Occipital lobe (tissue), 2 donors: ENCODE measurements around the gene C11orf71. TPM values are rescaled to one million over a fixed set of nuclear protein-coding genes. Genes with fewer than 3 reads are reported as not detected.

ENCODE experiments used
- DNase-seq: peaks from one replicate; lab custom pipeline; 2025; lab: John Stamatoyannopoulos, UW
- total RNA-seq: library from RNA; depleted of rRNA; stranded (reverse); fragments of >200 nt; gene quantifications from one replicate; pipeline ENCODE4 v1.2.3, GENCODE V29; 2014

The C11orf71 gene
- total RNA-seq: 14.7 TPM

GRCh38 chr11:114400216-114400914, at the start of gene C11orf71, which contains the start of gene RBM7:
Gene C11orf71, minus strand, starts transcription at chr11:114400511. Its CDS starts 180 bp downstream, at chr11:114400331.
Gene RBM7, plus strand, starts transcription at chr11:114400666. Its CDS starts 6 bp downstream, at chr11:114400672.
- DNase-seq: peak; percentile 91

- DNase-seq: no peak
Observed at GRCh38 chr11:114449845-114450244, 49.5 kb upstream of the C11orf71 start.

GRCh38 chr11:114448749-114449482, 48.6 kb upstream of the C11orf71 start:
- DNase-seq: no peak

GRCh38 chr11:114447892-114448291, 47.6 kb upstream of the C11orf71 start:
- no peak for DNase-seq

GRCh38 chr11:114447444-114447843, 47.1 kb upstream of the C11orf71 start:
- DNase-seq: no peak

- DNase-seq: no peak
Observed at GRCh38 chr11:114442536-114442935, 42.2 kb upstream of the C11orf71 start.

- DNase-seq: no peak
Observed at GRCh38 chr11:114441921-114442320, 41.6 kb upstream of the C11orf71 start.

- DNase-seq: no peak
Observed at GRCh38 chr11:114440971-114441763, 40.9 kb upstream of the C11orf71 start.

- peak; percentile 18 for DNase-seq
Observed at GRCh38 chr11:114440121-114440860, 40.0 kb upstream of the C11orf71 start.

- peak; percentile 93 for DNase-seq
Observed at GRCh38 chr11:114439229-114440120, 39.2 kb upstream of the C11orf71 start, which contains the start of gene REXO2. Gene REXO2, plus strand, starts transcription at chr11:114439467. Its CDS starts 62 bp downstream, at chr11:114439529.

GRCh38 chr11:114438303-114438702, 38.0 kb upstream of the C11orf71 start:
- no peak for DNase-seq

GRCh38 chr11:114433376-114433775, 33.1 kb upstream of the C11orf71 start:
- no peak for DNase-seq

GRCh38 chr11:114432893-114433292, 32.6 kb upstream of the C11orf71 start:
- DNase-seq: no peak

- no peak for DNase-seq
Observed at GRCh38 chr11:114430290-114430689, 30.0 kb upstream of the C11orf71 start.

GRCh38 chr11:114426280-114426679, 26.0 kb upstream of the C11orf71 start:
- no peak for DNase-seq

GRCh38 chr11:114416441-114416961, 16.2 kb upstream of the C11orf71 start:
- DNase-seq: no peak

- no peak for DNase-seq
Observed at GRCh38 chr11:114413958-114414357, 13.6 kb upstream of the C11orf71 start.

- no peak for DNase-seq
Observed at GRCh38 chr11:114412946-114413345, 12.6 kb upstream of the C11orf71 start.

- DNase-seq: no peak
Observed at GRCh38 chr11:114401311-114401710, 1.0 kb upstream of the C11orf71 start.

- DNase-seq: no peak
Observed at GRCh38 chr11:114400915-114401223, 558 bp upstream of the C11orf71 start.
